Keratinocyte (primary cell): ENCODE results near the gene MEGF11. TPM values are rescaled to one million over a fixed set of nuclear protein-coding genes. Genes with fewer than 3 reads are reported as not detected.

ENCODE experiments used
- DNase-seq: peaks from one replicate; pipeline ENCODE4 v3.0.0-alpha.2; 2011; ENCODE audit warnings: low read depth, missing footprints, low spot score
- FAIRE-seq: peaks from 2 replicates; lab custom pipeline; 2011; peaks lifted over from hg19 to GRCh38; lab: Jason Lieb, UNC
- H2AFZ ChIP-seq: 2 replicates; pipeline ENCODE4 v1.6.0; 2012; ENCODE audit warnings: low read length, control low read depth, inconsistent platforms; ENCODE audit not compliant: control insufficient read depth
- H3K27ac ChIP-seq: 2 replicates; pipeline ENCODE4 v1.5.1; 2011; ENCODE audit warnings: low read length; ENCODE audit not compliant: control insufficient read depth, insufficient read depth
- H3K27me3 ChIP-seq: 3 replicates; pipeline ENCODE4 v1.6.0; 2011; ENCODE audit warnings: low read length; ENCODE audit not compliant: control insufficient read depth, insufficient read depth; ENCODE audit errors: extremely low read depth
- H3K36me3 ChIP-seq, 2 experiments: 2 replicates in 1 of 2; 3 replicates in 1 of 2; pipeline ENCODE4 v1.5.1; 2011; ENCODE audit warnings: low read length in 2 of 2, mild to moderate bottlenecking in 1 of 2; ENCODE audit not compliant: control insufficient read depth in 2 of 2, insufficient read depth in 2 of 2; ENCODE audit errors: extremely low read depth in 1 of 2
- H3K4me1 ChIP-seq: 3 replicates; pipeline ENCODE4 v1.5.1; 2011; ENCODE audit warnings: low read length; ENCODE audit not compliant: control insufficient read depth, insufficient read depth; ENCODE audit errors: extremely low read depth
- H3K4me2 ChIP-seq: 3 replicates; pipeline ENCODE4 v1.6.0; 2011; ENCODE audit warnings: low read depth, low read length; ENCODE audit not compliant: control insufficient read depth, insufficient read depth; ENCODE audit errors: extremely low read depth
- H3K4me3 ChIP-seq, 3 experiments: fragments of 200-600 bp in 1 of 3; sonication (generic) in 1 of 3; 2 replicates in 2 of 3; 3 replicates in 1 of 3; pipeline ENCODE4 v1.5.1; 2011 to 2016; ENCODE audit warnings: low read length in 3 of 3, mild to moderate bottlenecking in 3 of 3, control low read depth in 2 of 3, inconsistent platforms in 1 of 3, low read depth in 1 of 3, mixed read lengths in 1 of 3, mixed run types in 1 of 3, moderate library complexity in 1 of 3; ENCODE audit not compliant: control insufficient read depth in 2 of 3, insufficient read depth in 2 of 3; ENCODE audit errors: extremely low read depth in 1 of 3
- H3K79me2 ChIP-seq: 2 replicates; pipeline ENCODE4 v1.6.0; 2012; ENCODE audit warnings: low read length; ENCODE audit not compliant: control insufficient read depth, insufficient read depth
- H3K9ac ChIP-seq: 3 replicates; pipeline ENCODE4 v1.6.0; 2011; ENCODE audit warnings: low read length; ENCODE audit not compliant: control insufficient read depth, insufficient read depth; ENCODE audit errors: extremely low read depth
- H3K9me1 ChIP-seq: 3 replicates; pipeline ENCODE4 v1.6.0; 2011; ENCODE audit warnings: low read length; ENCODE audit not compliant: control insufficient read depth, insufficient read depth; ENCODE audit errors: extremely low read depth
- H3K9me3 ChIP-seq: 2 replicates; pipeline ENCODE4 v1.5.1; 2012; ENCODE audit warnings: low read depth, low read length; ENCODE audit not compliant: control insufficient read depth
- H4K20me1 ChIP-seq: 3 replicates; pipeline ENCODE4 v1.6.0; 2011; ENCODE audit warnings: low read length; ENCODE audit not compliant: control insufficient read depth, insufficient read depth; ENCODE audit errors: extremely low read depth
- CTCF ChIP-seq, 3 experiments: IDR thresholded peaks in 1 of 3; conservative IDR thresholded peaks in 1 of 3; optimal IDR thresholded peaks in 1 of 3; 2 replicates in 2 of 3; 3 replicates in 1 of 3; pipeline versions ENCODE3 to v1.5.1; 2011; ENCODE audit warnings: low read length in 3 of 3, mild to moderate bottlenecking in 3 of 3, moderate library complexity in 2 of 3, control low read depth in 1 of 3, inconsistent platforms in 1 of 3; ENCODE audit not compliant: insufficient read depth in 2 of 3; ENCODE audit errors: extremely low read depth in 1 of 3
- EZH2 ChIP-seq: IDR thresholded peaks from one replicate; pipeline ENCODE4 v1.6.1; 2012; ENCODE audit warnings: inconsistent platforms, mild to moderate bottlenecking, low read length, moderate library complexity
- dilution Hi-C: fragments of 300-500 bp; cut with MboI; formaldehyde crosslinking; loops from one replicate; pipeline ENCODE4 v1.7.0; 2020; ENCODE audit warnings: low sequenced_read_pairs; ENCODE audit not compliant: extremely low pct_ligation_motif_present
- polyA plus RNA-seq, 5 experiments: library from polyadenylated mRNA; depleted of rRNA in 3 of 5; stranded (reverse) in 3 of 5; stranded (forward) in 1 of 5; unstranded in 1 of 5; fragments of >200 nt; gene quantifications; 1 replicate in 1 of 5; 2 replicates in 3 of 5; 3 replicates in 1 of 5; pipeline versions ENCODE4 v1.2.1 to v1.2.3, GENCODE V29; 2011 to 2012; ENCODE audit warnings: missing spikeins in 2 of 5, low read depth in 1 of 5, low replicate concordance in 1 of 5

MEGF11 gene
- polyA plus RNA-seq, 1 donor (not counting 4 experiments of a cell fraction or from before 2014, with no cell fraction given): not detected

- Histone ChIP-seq H3K4me2 (no peak overlapping the region), H3K36me3 (no peaks in the 10 kb centered on the region), H3K9me1 (no peaks in the 10 kb centered on the region), H3K79me2 (no peaks in the 10 kb centered on the region), H3K4me3 (no peak overlapping the region), H3K27me3 (peaks cover 19% of the 10 kb centered on the region), H2AFZ (no peak overlapping the region), H3K4me1 (no peaks in the 10 kb centered on the region), H4K20me1 (peaks cover 3% of the 10 kb centered on the region), H3K27ac (no peak overlapping the region), H3K9me3 (no peaks in the 10 kb centered on the region), H3K9ac (no peak overlapping the region)
- dilution Hi-C loops: no loop called here
- FAIRE-seq (no peak), DNase-seq (no peak)
- TF ChIP-seq CTCF (optimal IDR thresholded peaks at IDR 0.05 in 1 of 3, IDR thresholded peaks at IDR 0.05 in 1 of 3, conservative IDR thresholded peaks at IDR 0.05 in 1 of 3; ENCODE audit: extremely low read depth in 1 of 3, insufficient read depth in 2 of 3, low read length in 3 of 3) (no peak), EZH2 (no peak)
Measured at GRCh38 chr15:66001717-66002426, 251.7 kb downstream of the MEGF11 start.

GRCh38 chr15:66001042-66001441 is 252.5 kb downstream of the MEGF11 start:
- Histone ChIP-seq H4K20me1 (peaks cover 3% of the 10 kb centered on the region), H3K4me2 (no peak overlapping the region), H3K9me1 (no peaks in the 10 kb centered on the region), H3K4me1 (no peaks in the 10 kb centered on the region), H3K27ac (no peak overlapping the region), H3K27me3 (peaks cover 13% of the 10 kb centered on the region), H2AFZ (no peak overlapping the region), H3K79me2 (no peaks in the 10 kb centered on the region), H3K4me3 (no peak overlapping the region), H3K36me3 (no peaks in the 10 kb centered on the region), H3K9me3 (no peaks in the 10 kb centered on the region), H3K9ac (no peak overlapping the region)
- TF ChIP-seq EZH2 (no peak), CTCF (optimal IDR thresholded peaks at IDR 0.05 in 1 of 3, IDR thresholded peaks at IDR 0.05 in 1 of 3, conservative IDR thresholded peaks at IDR 0.05 in 1 of 3; ENCODE audit: extremely low read depth in 1 of 3, insufficient read depth in 2 of 3, low read length in 3 of 3) (no peak)
- dilution Hi-C loops: no loop called here
- no peak for FAIRE-seq
- DNase-seq: no peak
